MM.1S (cell line): ENCODE data around the gene SDK1.

Source experiments
- CTCF ChIP-seq: fragments of 300-600 bp; sonication (generic); IDR thresholded peaks from 2 replicates; pipeline ENCODE4 v1.5.1; 2016; ENCODE audit warnings: antibody characterized with exemption, low read length, mixed read lengths
- EZH2 ChIP-seq: fragments of 300-600 bp; sonication (generic); optimal IDR thresholded peaks from 2 replicates; pipeline ENCODE3; 2017; ENCODE audit warnings: low read depth, mild to moderate bottlenecking, antibody characterized with exemption, low read length, mixed read lengths

DNA sequence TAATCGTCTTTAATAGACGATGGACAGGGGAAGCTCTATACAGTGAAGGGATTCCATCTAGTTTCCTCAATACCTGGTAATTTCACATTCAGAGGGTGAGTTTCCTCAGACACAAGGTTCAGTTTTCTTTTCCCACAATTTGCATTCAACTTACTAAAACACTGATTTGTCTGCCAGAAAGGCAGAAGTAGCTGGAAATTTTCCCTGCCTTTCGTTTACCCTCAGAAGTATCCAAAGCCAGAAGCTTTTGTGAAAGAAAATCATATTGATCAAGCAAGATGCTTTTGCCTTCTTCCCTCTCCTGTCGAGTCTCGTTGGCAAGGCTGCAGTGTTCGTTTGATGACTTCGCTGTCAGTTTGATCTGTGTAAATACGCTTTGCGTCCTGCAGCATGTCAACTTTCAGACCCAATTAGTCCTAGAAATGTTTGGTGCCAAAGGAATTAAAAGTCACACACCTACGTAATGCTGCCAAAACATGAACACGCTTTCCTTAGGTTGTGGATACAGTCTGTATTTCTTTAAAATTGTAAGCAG, 749.1 kb downstream of the SDK1 start:
- TF ChIP-seq CTCF (no peak), EZH2 (no peak)
